Vagina (tissue), 2 donors: ENCODE data around the gene TMEM266. TPM values are rescaled to one million over a fixed set of nuclear protein-coding genes. Genes with fewer than 3 reads are reported as not detected.

ENCODE experiments used
- DNase-seq, 2 donors: peaks; one replicate each; pipeline ENCODE4 v3.0.0-alpha.2; 2017; ENCODE audit errors: extremely low spot score in 2 of 2
- H3K27ac ChIP-seq: fragments of 200-600 bp; sonication (generic); one replicate; pipeline ENCODE4 v1.5.1; 2019
- H3K27me3 ChIP-seq: fragments of 200-600 bp; sonication (generic); one replicate; pipeline ENCODE4 v1.5.1; 2019
- H3K36me3 ChIP-seq, 2 donors: fragments of 200-600 bp; sonication (generic); one replicate each; pipeline ENCODE4 v1.5.1; 2017 to 2019
- H3K4me1 ChIP-seq: fragments of 200-600 bp; sonication (generic); one replicate; pipeline ENCODE4 v1.5.1; 2019
- H3K4me3 ChIP-seq, 2 donors: fragments of 200-600 bp; sonication (generic); 1 replicate in 1 of 2; 2 replicates in 1 of 2; pipeline ENCODE4 v1.5.1; 2016 to 2019
- H3K9me3 ChIP-seq: fragments of 200-600 bp; sonication (generic); one replicate; pipeline ENCODE4 v1.5.1; 2019
- CTCF ChIP-seq, 3 experiments: fragments of 450-650 bp in 2 of 3; fragments of 200-600 bp in 1 of 3; sonication (generic) in 1 of 3; IDR thresholded peaks; one replicate each; pipeline ENCODE4 v1.5.1; 2017 to 2019; ENCODE audit warnings: antibody characterized with exemption in 3 of 3, mild to moderate bottlenecking in 2 of 3, moderate library complexity in 2 of 3
- POLR2A ChIP-seq, 2 donors: fragments of 450-650 bp; IDR thresholded peaks; one replicate each; pipeline ENCODE4 v1.6.1; 2017; ENCODE audit warnings: antibody characterized with exemption in 2 of 2, mild to moderate bottlenecking in 2 of 2, moderate library complexity in 2 of 2
- POLR2AphosphoS5 ChIP-seq, 2 donors: sonication (generic); formaldehyde crosslinking; IDR thresholded peaks; one replicate each; pipeline ENCODE4 v1.9.0; 2017; ENCODE audit warnings: antibody characterized with exemption in 2 of 2, mild to moderate bottlenecking in 2 of 2, low read depth in 1 of 2; ENCODE audit not compliant: insufficient read depth in 1 of 2
- intact Hi-C: fragments of 100-400 bp; cut with DNase I; formaldehyde crosslinking; loops from one replicate; pipeline ENCODE4 v1.15.1; 2023
- total RNA-seq: library from RNA; depleted of rRNA; stranded (reverse); fragments of >200 nt; gene quantifications from one replicate; pipeline ENCODE4 v1.2.3, GENCODE V29; 2016

TMEM266 gene
- total RNA-seq, 1 donor from 2014 or later, result not detected

DNA sequence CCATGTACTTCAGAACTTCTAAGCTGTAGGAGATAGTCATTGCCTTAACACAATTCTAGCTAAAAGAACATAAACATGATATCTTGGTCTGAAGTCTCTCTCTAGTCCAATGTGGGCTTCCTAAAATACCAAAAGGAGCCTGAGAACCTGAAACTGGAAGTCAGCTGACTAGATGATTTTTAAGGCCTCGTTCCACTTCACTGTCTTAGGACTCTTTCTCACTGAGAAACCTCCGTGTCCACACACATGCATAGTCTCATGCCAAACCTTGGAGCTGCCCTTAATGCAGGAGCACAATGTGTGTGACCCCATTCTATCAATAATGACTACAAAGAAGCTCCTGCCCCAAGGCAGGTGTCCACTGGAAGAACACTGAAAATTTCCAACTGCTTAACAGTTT is 163.7 kb downstream of the TMEM266 start:
- H3K9me3 ChIP-seq, result no peaks in the 10 kb centered on the region
- DNase-seq, result no peak
- no peaks in the 10 kb centered on the region for H3K4me1 ChIP-seq
- peaks cover 0 to 15% of the 10 kb centered on the region in 2 donors for H3K36me3 ChIP-seq
- TF ChIP-seq POLR2AphosphoS5 (IDR thresholded peaks at IDR 0.05; ENCODE audit: insufficient read depth in 1 of 2, low read depth in 1 of 2) (no peak), POLR2A (IDR thresholded peaks at IDR 0.05) (no peak), CTCF (IDR thresholded peaks at IDR 0.05) (no peak)
- H3K27me3 ChIP-seq, result no peaks in the 10 kb centered on the region
- H3K4me3 ChIP-seq, result no peak overlapping the region
- no peak overlapping the region for H3K27ac ChIP-seq
- intact Hi-C loops, result no loop called here

DNA sequence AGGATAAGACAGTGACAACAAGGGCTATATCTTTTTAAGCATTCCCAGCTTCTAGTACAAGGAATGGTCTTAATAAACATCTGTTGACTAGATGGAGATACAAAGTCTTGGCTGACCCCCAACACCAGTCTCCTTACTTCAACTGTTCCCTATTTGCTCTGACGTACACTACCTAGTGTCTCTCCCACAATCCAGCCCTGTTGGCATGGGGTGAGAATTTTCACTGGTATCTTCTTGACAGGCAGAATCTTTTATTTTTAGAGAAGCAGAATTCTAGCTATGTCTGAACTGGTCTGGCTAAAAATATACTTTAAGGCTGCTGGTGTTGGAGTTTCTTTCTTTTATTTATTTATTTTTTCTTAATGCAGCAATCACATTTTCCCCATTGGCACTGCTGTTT is 169.5 kb downstream of the TMEM266 start:
- TF ChIP-seq POLR2A (IDR thresholded peaks at IDR 0.05) (no peak), CTCF (IDR thresholded peaks at IDR 0.05) (no peak), POLR2AphosphoS5 (IDR thresholded peaks at IDR 0.05; ENCODE audit: insufficient read depth in 1 of 2, low read depth in 1 of 2) (no peak)
- no peaks in the 10 kb centered on the region for H3K9me3 ChIP-seq

GRCh38 chr15:76233921-76234320 is 174.1 kb downstream of the TMEM266 start:
- Histone ChIP-seq H3K9me3 (no peaks in the 10 kb centered on the region), H3K4me3 (no peak overlapping the region), H3K36me3 (peaks cover 0 to 10% of the 10 kb centered on the region in 2 donors), H3K4me1 (no peaks in the 10 kb centered on the region), H3K27ac (no peak overlapping the region), H3K27me3 (no peaks in the 10 kb centered on the region)
- no peak for DNase-seq
- intact Hi-C loops, result no loop called here
- no peak for TF ChIP-seq POLR2A (IDR thresholded peaks at IDR 0.05)
- TF ChIP-seq POLR2AphosphoS5 (IDR thresholded peaks at IDR 0.05; ENCODE audit: insufficient read depth in 1 of 2, low read depth in 1 of 2), result no peak
- no peak for TF ChIP-seq CTCF (IDR thresholded peaks at IDR 0.05)

More for the DNA sequence above, 169.5 kb downstream of the TMEM266 start:
- DNase-seq, result no peak
- H3K4me1 ChIP-seq, result no peaks in the 10 kb centered on the region
- intact Hi-C loops, result no loop called here
- peaks cover 0 to 25% of the 10 kb centered on the region in 2 donors for H3K36me3 ChIP-seq
- H3K27me3 ChIP-seq, result no peaks in the 10 kb centered on the region
- no peak overlapping the region for H3K4me3 ChIP-seq
- H3K27ac ChIP-seq, result no peak overlapping the region

DNA sequence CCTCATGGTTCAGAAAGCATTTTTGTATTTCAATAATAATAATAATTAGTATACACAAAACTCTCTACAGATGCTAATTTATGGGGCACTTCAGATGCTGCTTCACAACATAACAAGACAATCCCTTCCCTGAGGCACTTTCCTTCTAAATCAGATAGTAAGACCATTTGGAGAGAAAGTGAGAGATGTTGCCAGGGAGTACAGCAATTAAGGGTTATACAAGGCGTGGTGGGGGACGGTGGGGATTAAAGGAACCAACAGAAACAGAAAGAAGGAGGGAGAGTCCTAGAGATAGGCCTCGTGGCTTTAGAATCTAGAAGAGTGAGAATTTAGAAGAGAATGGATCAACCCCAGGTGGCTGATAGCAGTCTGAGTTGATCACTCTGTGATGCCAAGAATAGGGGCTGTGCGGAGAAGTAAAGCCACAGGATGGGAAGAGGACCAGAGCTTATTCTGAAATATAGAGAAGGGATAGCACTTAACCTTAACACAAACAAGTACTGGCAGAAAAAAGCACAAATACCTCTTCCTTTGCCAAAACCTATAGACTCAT is 174.6 kb downstream of the TMEM266 start:
- TF ChIP-seq POLR2A (IDR thresholded peaks at IDR 0.05) (no peak), POLR2AphosphoS5 (IDR thresholded peaks at IDR 0.05; ENCODE audit: insufficient read depth in 1 of 2, low read depth in 1 of 2) (no peak), CTCF (IDR thresholded peaks at IDR 0.05) (no peak)
- no peaks in the 10 kb centered on the region for H3K27me3 ChIP-seq
- no peak for DNase-seq
- no peak overlapping the region for H3K27ac ChIP-seq
- no peaks in the 10 kb centered on the region for H3K9me3 ChIP-seq
- H3K36me3 ChIP-seq, result peaks cover 0 to 10% of the 10 kb centered on the region in 2 donors
- intact Hi-C loops, result no loop called here
- H3K4me3 ChIP-seq, result no peak overlapping the region
- H3K4me1 ChIP-seq, result no peaks in the 10 kb centered on the region

- DNase-seq, result no peak
- Histone ChIP-seq H3K27ac (no peak overlapping the region), H3K9me3 (no peaks in the 10 kb centered on the region), H3K4me1 (no peaks in the 10 kb centered on the region), H3K27me3 (no peaks in the 10 kb centered on the region), H3K36me3 (peaks cover 0 to 7% of the 10 kb centered on the region in 2 donors), H3K4me3 (no peak overlapping the region)
- intact Hi-C loops, result no loop called here
- TF ChIP-seq CTCF (IDR thresholded peaks at IDR 0.05) (peak in 2 of 3 experiments; percentile 17 to 63), POLR2A (IDR thresholded peaks at IDR 0.05) (no peak)
Measured at GRCh38 chr15:76235186-76235826, 175.5 kb downstream of the TMEM266 start.
